SK-N-SH (cell line): ENCODE measurements around the gene FAM221A. TPM values are rescaled to one million over a fixed set of nuclear protein-coding genes. Genes with fewer than 3 reads are reported as not detected.

Source experiments
- CTCF ChIA-PET: fragments of 300-600, 350-600 bp; formaldehyde crosslinking; extraction: SDS; loops from one replicate; lab custom pipeline; 2021; lab: Yijun Ruan, JAX
- POLR2A ChIA-PET: fragments of 350-600 bp; sonication (Branson Sonifier 250); formaldehyde crosslinking; extraction: SDS; loops from one replicate; lab custom pipeline; 2020; ENCODE audit warnings: antibody characterized with exemption, inconsistent platforms; lab: Yijun Ruan, JAX
- DNase-seq: peaks from one replicate; pipeline ENCODE4 v3.0.0; 2012
- H2AFZ ChIP-seq: fragments of 200-600 bp; sonication (generic); 2 replicates; pipeline ENCODE4 v1.8.1; 2016; ENCODE audit warnings: antibody characterized with exemption, mild to moderate bottlenecking, low read depth
- H3F3A ChIP-seq: fragments of 200-600 bp; sonication (generic); replicated peaks from 2 replicates; pipeline ENCODE3; 2016; ENCODE audit warnings: antibody characterized with exemption, mild to moderate bottlenecking; ENCODE audit not compliant: insufficient read depth
- H3K27ac ChIP-seq, 2 experiments: fragments of 200-500 bp in 1 of 2; fragments of 200-600 bp in 1 of 2; sonication (Bioruptor generic) in 1 of 2; sonication (generic), shearing (Covaris generic) in 1 of 2; 2 replicates each; pipeline versions ENCODE4 v1.5.1 to v1.6.1; 2014 to 2016; ENCODE audit warnings: low read depth in 2 of 2, inconsistent platforms in 1 of 2, low read length in 1 of 2, mild to moderate bottlenecking in 1 of 2, mixed read lengths in 1 of 2
- H3K27me3 ChIP-seq: fragments of 200-600 bp; sonication (generic), shearing (Covaris generic); 2 replicates; pipeline ENCODE4 v1.6.1; 2016; ENCODE audit warnings: mixed run types; ENCODE audit not compliant: insufficient read depth
- H3K36me3 ChIP-seq, 2 experiments: fragments of 200-500 bp in 1 of 2; fragments of 200-600 bp in 1 of 2; sonication (Bioruptor generic) in 1 of 2; sonication (generic) in 1 of 2; replicated peaks in 1 of 2; 2 replicates each; pipeline versions ENCODE3 to v1.5.1; 2014 to 2016; ENCODE audit warnings: low read length in 1 of 2, mild to moderate bottlenecking in 1 of 2; ENCODE audit not compliant: insufficient read depth in 2 of 2, control insufficient read depth in 1 of 2
- H3K4me1 ChIP-seq, 2 experiments: fragments of 200-500 bp in 1 of 2; fragments of 200-600 bp in 1 of 2; sonication (Bioruptor generic) in 1 of 2; sonication (generic), shearing (Covaris generic) in 1 of 2; 2 replicates each; pipeline versions ENCODE4 v1.5.1 to v1.6.1; 2014 to 2016; ENCODE audit warnings: low read depth in 1 of 2, low read length in 1 of 2, mixed run types in 1 of 2; ENCODE audit not compliant: insufficient read depth in 2 of 2, control insufficient read depth in 1 of 2
- H3K4me2 ChIP-seq: fragments of 200-600 bp; sonication (generic), shearing (Covaris generic); 2 replicates; pipeline ENCODE4 v1.6.1; 2017; ENCODE audit warnings: mixed run types
- H3K4me3 ChIP-seq, 2 experiments: fragments of 200-500 bp in 1 of 2; fragments of 200-600 bp in 1 of 2; sonication (Bioruptor generic) in 1 of 2; sonication (generic), shearing (Covaris generic) in 1 of 2; 2 replicates each; pipeline versions ENCODE4 v1.5.1 to v1.8.1; 2014 to 2016; ENCODE audit warnings: low read depth in 2 of 2, inconsistent platforms in 1 of 2, low read length in 1 of 2, mild to moderate bottlenecking in 1 of 2, mixed read lengths in 1 of 2, moderate library complexity in 1 of 2
- H3K79me2 ChIP-seq: fragments of 200-600 bp; sonication (generic); 2 replicates; pipeline ENCODE4 v1.8.1; 2017; ENCODE audit warnings: mild to moderate bottlenecking; ENCODE audit not compliant: insufficient read depth
- H3K9ac ChIP-seq: fragments of 200-600 bp; sonication (generic); 2 replicates; pipeline ENCODE4 v1.6.1; 2017; ENCODE audit warnings: mixed run types
- H3K9me2 ChIP-seq: fragments of 200-600 bp; sonication (generic); 2 replicates; pipeline ENCODE4 v1.6.1; 2017; ENCODE audit warnings: mixed run types
- H3K9me3 ChIP-seq: fragments of 200-600 bp; sonication (generic); 2 replicates; pipeline ENCODE4 v1.6.1; 2017; ENCODE audit warnings: mixed run types, mild to moderate bottlenecking, moderate library complexity
- H4K20me1 ChIP-seq: fragments of 200-600 bp; sonication (generic); 2 replicates; pipeline ENCODE4 v1.6.1; 2017; ENCODE audit warnings: mild to moderate bottlenecking, mixed run types; ENCODE audit not compliant: insufficient read depth
- CHD2 ChIP-seq: fragments of 150-350 bp; IDR thresholded peaks from 2 replicates; pipeline ENCODE4 v1.6.1; 2018; ENCODE audit warnings: low read length; ENCODE audit not compliant: partially characterized antibody
- EP300 ChIP-seq, 2 experiments: IDR thresholded peaks; 2 replicates each; pipeline versions ENCODE4 v1.4.0 to v1.6.1; 2012; ENCODE audit warnings: borderline replicate concordance in 1 of 2, low read depth in 1 of 2, low read length in 1 of 2
- FOSL2 ChIP-seq: IDR thresholded peaks from 2 replicates; pipeline ENCODE4 v1.4.0; 2012; ENCODE audit warnings: low read depth, mild to moderate bottlenecking, moderate library complexity, borderline replicate concordance
- FOXM1 ChIP-seq: IDR thresholded peaks from 2 replicates; pipeline ENCODE4 v1.4.0; 2012; ENCODE audit warnings: low read depth, mild to moderate bottlenecking
- GABPA ChIP-seq: IDR thresholded peaks from 2 replicates; pipeline ENCODE4 v1.4.0; 2012; ENCODE audit warnings: low read depth, mild to moderate bottlenecking
- MXI1 ChIP-seq: IDR thresholded peaks from 2 replicates; pipeline ENCODE4 v1.6.1; 2012; ENCODE audit warnings: mild to moderate bottlenecking, low read depth, low read length, improper control_type of control experiment
- NFIC ChIP-seq: IDR thresholded peaks from 2 replicates; pipeline ENCODE4 v1.4.0; 2012; ENCODE audit warnings: borderline replicate concordance
- NRF1 ChIP-seq: IDR thresholded peaks from 2 replicates; pipeline ENCODE4 v1.6.1; 2012; ENCODE audit warnings: low read depth, mild to moderate bottlenecking, low read length
- POLR2AphosphoS5 ChIP-seq: IDR thresholded peaks from 2 replicates; pipeline ENCODE4 v1.6.1; 2012; ENCODE audit warnings: low read depth, low read length
- RFX5 ChIP-seq: IDR thresholded peaks from 2 replicates; pipeline ENCODE4 v1.6.1; 2012; ENCODE audit warnings: mild to moderate bottlenecking, improper control_type of control experiment, low read length
- SMC3 ChIP-seq: IDR thresholded peaks from 2 replicates; pipeline ENCODE4 v1.6.1; 2012; ENCODE audit warnings: low read depth, low read length, improper control_type of control experiment
- WGBS: methylation state at CpG from one replicate; pipeline ENCODE4 v1.1.6; 2017; ENCODE audit warnings: low lambda C conversion rate; 5-methylcytosine and 5-hydroxymethylcytosine counted together
- polyA plus RNA-seq, 3 experiments: library from polyadenylated mRNA; depleted of rRNA; stranded (reverse); fragments of >200 nt; gene quantifications; 2 replicates each; pipeline ENCODE4 v1.2.3, GENCODE V29; 2012
- TF ChIP-seq, protein P1 (sequence below): IDR thresholded peaks from 2 replicates; pipeline ENCODE4 v1.4.0; 2012; ENCODE audit warnings: low read depth, borderline replicate concordance
- TF ChIP-seq, protein P2 (sequence below): fragments of 150-350 bp; IDR thresholded peaks from 2 replicates; pipeline ENCODE4 v1.6.1; 2016; ENCODE audit warnings: mild to moderate bottlenecking, low read depth, low read length
- TF ChIP-seq, protein P3 (sequence below): IDR thresholded peaks from 2 replicates; pipeline ENCODE4 v1.6.1; 2012; ENCODE audit warnings: mild to moderate bottlenecking, low read depth, low read length, moderate library complexity
- TF ChIP-seq, protein P4 (sequence below): IDR thresholded peaks from 2 replicates; pipeline ENCODE4 v1.4.0; 2012; ENCODE audit warnings: low read depth
- TF ChIP-seq, protein P5 (sequence below): fragments of 150-350 bp; IDR thresholded peaks from 2 replicates; pipeline ENCODE4 v1.6.1; 2017; ENCODE audit warnings: antibody characterized with exemption, low read length, low read depth, borderline replicate concordance

Gene FAM221A
- polyA plus RNA-seq, 1 of the 3 experiments (the other 2 are of a cell fraction): 9.7 TPM

DNA sequence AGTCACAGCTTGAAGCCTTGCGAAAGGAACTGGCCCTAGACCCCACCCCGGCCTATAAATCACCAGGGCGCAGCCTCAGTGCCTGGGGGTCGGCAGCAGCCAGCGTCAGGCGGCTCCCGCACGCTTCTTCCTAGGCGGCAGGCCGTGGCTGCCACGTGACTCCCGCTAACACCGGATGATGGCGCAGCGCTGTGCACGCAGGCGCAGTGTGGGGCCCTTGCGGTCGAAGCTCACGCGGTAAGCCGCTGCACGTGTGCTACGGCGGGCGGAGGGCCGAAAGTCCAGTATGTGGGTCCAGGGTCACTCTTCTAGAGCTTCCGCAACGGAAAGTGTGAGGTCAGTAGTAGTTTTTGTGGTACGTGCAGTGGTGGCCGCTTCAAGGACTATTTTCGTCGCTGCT is 30.0 kb downstream of the FAM221A start, which contains the start of gene STK31:
Gene STK31 (plus strand): TSS at position 220 of the 400 bp plus-strand sequence. CDS start 67 bp downstream, at position 287.
- POLR2A ChIA-PET: no interaction called here
- H4K20me1 ChIP-seq: no peaks in the 10 kb centered on the region
- WGBS: 96% methylated on average over 33 of the region's 33 CpGs

DNA sequence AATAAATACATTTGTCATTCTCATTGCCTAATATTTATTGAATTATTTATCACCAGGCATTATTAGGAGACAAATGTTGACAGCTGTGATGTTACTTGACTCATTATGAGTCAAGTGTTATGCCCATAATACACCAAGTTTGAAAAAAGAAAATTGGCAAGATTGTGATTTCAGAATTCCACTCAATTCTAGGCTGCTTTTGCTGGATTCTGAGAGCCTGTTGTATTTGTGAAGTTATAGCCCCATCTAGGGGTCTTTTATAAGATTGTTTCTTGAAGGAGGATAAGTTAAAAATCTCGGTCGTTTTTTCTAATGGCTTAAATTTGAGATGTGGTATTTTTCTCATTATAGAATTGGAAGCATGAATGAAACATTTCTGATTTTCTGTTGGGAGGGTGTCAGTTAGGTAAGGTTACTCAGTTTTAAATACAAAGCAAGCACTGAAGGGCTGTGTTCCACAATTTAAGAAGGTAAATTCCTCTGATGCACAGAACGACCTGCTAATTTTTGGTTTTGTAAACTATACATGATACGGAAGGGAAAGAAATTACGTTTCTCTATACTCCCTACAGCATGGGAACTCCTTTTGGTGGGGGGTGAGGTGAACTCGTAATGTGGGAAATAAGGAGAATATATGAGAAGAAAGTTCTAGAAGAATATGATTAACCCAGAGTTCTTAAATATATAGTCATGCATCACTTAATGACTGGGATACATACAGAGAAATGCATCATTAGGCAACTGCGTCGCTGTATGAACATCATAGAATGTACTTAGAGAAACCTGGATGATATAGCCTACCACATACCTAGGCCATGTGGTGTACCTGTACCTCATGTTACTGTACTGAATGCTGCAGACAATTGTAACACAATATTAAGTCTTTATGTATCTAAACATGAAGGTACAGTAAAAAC is 32.6 kb downstream of the FAM221A start:
- Histone ChIP-seq H3K27me3 (no peaks in the 10 kb centered on the region), H3K36me3 (no peaks in the 10 kb centered on the region), H4K20me1 (no peaks in the 10 kb centered on the region), H3F3A (peaks cover 19% of the 10 kb centered on the region), H3K4me3 (no peak overlapping the region), H3K4me2 (peak overlapping the region; percentile 25), H3K9ac (no peak overlapping the region), H3K4me1 (peaks cover 3 to 14% of the 10 kb centered on the region in 2 experiments; a peak in 2 of 4 replicates), H3K9me2 (no peaks in the 10 kb centered on the region), H3K27ac (no peak overlapping the region), H3K79me2 (no peaks in the 10 kb centered on the region), H3K9me3 (no peaks in the 10 kb centered on the region), H2AFZ (no peak overlapping the region)
- peak; percentile 79 for DNase-seq
- ChIA-PET POLR2A (no interaction called here), CTCF (interaction anchor here (0.7 to 8.4 kb wide), 30 partner anchors 8 to 669 kb away, joined by 3 to 188 read pairs (median 4); partner anchors contain the start of gene FAM221A)
- 30% methylated on average over 8 of the region's 8 CpGs for WGBS
- TF ChIP-seq, protein P1, sequence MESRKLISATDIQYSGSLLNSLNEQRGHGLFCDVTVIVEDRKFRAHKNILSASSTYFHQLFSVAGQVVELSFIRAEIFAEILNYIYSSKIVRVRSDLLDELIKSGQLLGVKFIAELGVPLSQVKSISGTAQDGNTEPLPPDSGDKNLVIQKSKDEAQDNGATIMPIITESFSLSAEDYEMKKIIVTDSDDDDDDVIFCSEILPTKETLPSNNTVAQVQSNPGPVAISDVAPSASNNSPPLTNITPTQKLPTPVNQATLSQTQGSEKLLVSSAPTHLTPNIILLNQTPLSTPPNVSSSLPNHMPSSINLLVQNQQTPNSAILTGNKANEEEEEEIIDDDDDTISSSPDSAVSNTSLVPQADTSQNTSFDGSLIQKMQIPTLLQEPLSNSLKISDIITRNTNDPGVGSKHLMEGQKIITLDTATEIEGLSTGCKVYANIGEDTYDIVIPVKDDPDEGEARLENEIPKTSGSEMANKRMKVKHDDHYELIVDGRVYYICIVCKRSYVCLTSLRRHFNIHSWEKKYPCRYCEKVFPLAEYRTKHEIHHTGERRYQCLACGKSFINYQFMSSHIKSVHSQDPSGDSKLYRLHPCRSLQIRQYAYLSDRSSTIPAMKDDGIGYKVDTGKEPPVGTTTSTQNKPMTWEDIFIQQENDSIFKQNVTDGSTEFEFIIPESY: no peak
- TF ChIP-seq SMC3: peak; percentile 93
- no peak for TF ChIP-seq NRF1
- TF ChIP-seq, protein P2, sequence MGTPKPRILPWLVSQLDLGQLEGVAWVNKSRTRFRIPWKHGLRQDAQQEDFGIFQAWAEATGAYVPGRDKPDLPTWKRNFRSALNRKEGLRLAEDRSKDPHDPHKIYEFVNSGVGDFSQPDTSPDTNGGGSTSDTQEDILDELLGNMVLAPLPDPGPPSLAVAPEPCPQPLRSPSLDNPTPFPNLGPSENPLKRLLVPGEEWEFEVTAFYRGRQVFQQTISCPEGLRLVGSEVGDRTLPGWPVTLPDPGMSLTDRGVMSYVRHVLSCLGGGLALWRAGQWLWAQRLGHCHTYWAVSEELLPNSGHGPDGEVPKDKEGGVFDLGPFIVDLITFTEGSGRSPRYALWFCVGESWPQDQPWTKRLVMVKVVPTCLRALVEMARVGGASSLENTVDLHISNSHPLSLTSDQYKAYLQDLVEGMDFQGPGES: no peak
- TF ChIP-seq, protein P3, sequence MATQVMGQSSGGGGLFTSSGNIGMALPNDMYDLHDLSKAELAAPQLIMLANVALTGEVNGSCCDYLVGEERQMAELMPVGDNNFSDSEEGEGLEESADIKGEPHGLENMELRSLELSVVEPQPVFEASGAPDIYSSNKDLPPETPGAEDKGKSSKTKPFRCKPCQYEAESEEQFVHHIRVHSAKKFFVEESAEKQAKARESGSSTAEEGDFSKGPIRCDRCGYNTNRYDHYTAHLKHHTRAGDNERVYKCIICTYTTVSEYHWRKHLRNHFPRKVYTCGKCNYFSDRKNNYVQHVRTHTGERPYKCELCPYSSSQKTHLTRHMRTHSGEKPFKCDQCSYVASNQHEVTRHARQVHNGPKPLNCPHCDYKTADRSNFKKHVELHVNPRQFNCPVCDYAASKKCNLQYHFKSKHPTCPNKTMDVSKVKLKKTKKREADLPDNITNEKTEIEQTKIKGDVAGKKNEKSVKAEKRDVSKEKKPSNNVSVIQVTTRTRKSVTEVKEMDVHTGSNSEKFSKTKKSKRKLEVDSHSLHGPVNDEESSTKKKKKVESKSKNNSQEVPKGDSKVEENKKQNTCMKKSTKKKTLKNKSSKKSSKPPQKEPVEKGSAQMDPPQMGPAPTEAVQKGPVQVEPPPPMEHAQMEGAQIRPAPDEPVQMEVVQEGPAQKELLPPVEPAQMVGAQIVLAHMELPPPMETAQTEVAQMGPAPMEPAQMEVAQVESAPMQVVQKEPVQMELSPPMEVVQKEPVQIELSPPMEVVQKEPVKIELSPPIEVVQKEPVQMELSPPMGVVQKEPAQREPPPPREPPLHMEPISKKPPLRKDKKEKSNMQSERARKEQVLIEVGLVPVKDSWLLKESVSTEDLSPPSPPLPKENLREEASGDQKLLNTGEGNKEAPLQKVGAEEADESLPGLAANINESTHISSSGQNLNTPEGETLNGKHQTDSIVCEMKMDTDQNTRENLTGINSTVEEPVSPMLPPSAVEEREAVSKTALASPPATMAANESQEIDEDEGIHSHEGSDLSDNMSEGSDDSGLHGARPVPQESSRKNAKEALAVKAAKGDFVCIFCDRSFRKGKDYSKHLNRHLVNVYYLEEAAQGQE: no peak
- TF ChIP-seq NFIC: peak; percentile 22; the same call in 1 of the 2 replicates
- TF ChIP-seq RFX5: no peak
- TF ChIP-seq, protein P4, sequence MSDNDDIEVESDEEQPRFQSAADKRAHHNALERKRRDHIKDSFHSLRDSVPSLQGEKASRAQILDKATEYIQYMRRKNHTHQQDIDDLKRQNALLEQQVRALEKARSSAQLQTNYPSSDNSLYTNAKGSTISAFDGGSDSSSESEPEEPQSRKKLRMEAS: no peak
- TF ChIP-seq POLR2AphosphoS5: no peak
- TF ChIP-seq GABPA: no peak
- peak; percentile 25 for TF ChIP-seq CHD2
- TF ChIP-seq, protein P5, sequence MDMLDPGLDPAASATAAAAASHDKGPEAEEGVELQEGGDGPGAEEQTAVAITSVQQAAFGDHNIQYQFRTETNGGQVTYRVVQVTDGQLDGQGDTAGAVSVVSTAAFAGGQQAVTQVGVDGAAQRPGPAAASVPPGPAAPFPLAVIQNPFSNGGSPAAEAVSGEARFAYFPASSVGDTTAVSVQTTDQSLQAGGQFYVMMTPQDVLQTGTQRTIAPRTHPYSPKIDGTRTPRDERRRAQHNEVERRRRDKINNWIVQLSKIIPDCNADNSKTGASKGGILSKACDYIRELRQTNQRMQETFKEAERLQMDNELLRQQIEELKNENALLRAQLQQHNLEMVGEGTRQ: no peak
- TF ChIP-seq FOSL2: peak; percentile 50; the same call in 1 of the 2 replicates
- TF ChIP-seq FOXM1: no peak

More for the DNA sequence above, 30.0 kb downstream of the FAM221A start, which contains the start of gene STK31:
- Histone ChIP-seq H3K4me1 (peaks cover 3 to 14% of the 10 kb centered on the region in 2 experiments; a peak in 2 of 4 replicates), H3K36me3 (peaks cover 0 to 7% of the 10 kb centered on the region in 2 experiments), H3F3A (peaks cover 19% of the 10 kb centered on the region), H3K4me3 (no peak within 1 kb of the TSS), H3K9me2 (no peaks in the 10 kb centered on the region), H3K27me3 (no peaks in the 10 kb centered on the region), H3K9ac (no peak within 1 kb of the TSS), H2AFZ (no peak within 1 kb of the TSS), H3K27ac (no peak within 1 kb of the TSS), H3K9me3 (peaks cover 11% of the 10 kb centered on the region), H3K79me2 (no peaks in the 10 kb centered on the region), H3K4me2 (no peak within 1 kb of the TSS)
- CTCF ChIA-PET: interaction anchor here (1.3 to 8.4 kb wide), 8 partner anchors 11 to 437 kb away, joined by 4 to 188 read pairs (median 10); no protein-coding TSS in a partner anchor
- DNase-seq: no peak
- no peak for TF ChIP-seq MXI1
- no peak for TF ChIP-seq CHD2
- TF ChIP-seq EP300 (IDR thresholded peaks at IDR 0.05; ENCODE audit: borderline replicate concordance in 1 of 2, low read depth in 1 of 2, low read length in 1 of 2): no peak
- no peak for TF ChIP-seq NRF1
